ENCODE results near the gene GCSH.

The GCSH gene

GRCh38 chr16:81136390-81137335 lies 40.5 kb upstream of the GCSH start:
- TF ChIP-seq, protein P1, sequence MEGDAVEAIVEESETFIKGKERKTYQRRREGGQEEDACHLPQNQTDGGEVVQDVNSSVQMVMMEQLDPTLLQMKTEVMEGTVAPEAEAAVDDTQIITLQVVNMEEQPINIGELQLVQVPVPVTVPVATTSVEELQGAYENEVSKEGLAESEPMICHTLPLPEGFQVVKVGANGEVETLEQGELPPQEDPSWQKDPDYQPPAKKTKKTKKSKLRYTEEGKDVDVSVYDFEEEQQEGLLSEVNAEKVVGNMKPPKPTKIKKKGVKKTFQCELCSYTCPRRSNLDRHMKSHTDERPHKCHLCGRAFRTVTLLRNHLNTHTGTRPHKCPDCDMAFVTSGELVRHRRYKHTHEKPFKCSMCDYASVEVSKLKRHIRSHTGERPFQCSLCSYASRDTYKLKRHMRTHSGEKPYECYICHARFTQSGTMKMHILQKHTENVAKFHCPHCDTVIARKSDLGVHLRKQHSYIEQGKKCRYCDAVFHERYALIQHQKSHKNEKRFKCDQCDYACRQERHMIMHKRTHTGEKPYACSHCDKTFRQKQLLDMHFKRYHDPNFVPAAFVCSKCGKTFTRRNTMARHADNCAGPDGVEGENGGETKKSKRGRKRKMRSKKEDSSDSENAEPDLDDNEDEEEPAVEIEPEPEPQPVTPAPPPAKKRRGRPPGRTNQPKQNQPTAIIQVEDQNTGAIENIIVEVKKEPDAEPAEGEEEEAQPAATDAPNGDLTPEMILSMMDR (IDR thresholded peaks at IDR 0.05) = no peak

DNA sequence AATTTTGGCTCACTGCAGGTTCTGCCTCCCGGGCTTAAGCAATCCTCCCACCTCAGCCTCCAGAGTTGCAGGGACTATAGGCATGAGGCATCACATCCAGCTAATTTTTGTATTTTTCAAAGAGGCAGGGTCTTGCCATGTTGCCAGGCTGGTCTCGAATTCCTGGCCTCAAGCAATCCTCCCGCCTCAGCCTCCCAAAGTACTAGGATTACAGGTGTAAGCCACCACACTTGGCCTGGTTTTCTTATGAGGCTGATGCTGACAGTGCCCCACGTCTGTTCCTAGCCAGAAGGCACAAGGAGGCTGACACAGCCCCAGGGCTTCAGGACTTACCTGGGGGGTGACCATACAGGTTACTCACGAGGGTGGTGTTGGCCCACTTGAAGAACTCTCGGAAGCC lies 33.9 kb upstream of the GCSH start:
- TF ChIP-seq, protein P1 (IDR thresholded peaks at IDR 0.05) = no peak

- TF ChIP-seq, protein P1 (IDR thresholded peaks at IDR 0.05) = no peak
Observed at GRCh38 chr16:81128726-81129524, 32.7 kb upstream of the GCSH start.

DNA sequence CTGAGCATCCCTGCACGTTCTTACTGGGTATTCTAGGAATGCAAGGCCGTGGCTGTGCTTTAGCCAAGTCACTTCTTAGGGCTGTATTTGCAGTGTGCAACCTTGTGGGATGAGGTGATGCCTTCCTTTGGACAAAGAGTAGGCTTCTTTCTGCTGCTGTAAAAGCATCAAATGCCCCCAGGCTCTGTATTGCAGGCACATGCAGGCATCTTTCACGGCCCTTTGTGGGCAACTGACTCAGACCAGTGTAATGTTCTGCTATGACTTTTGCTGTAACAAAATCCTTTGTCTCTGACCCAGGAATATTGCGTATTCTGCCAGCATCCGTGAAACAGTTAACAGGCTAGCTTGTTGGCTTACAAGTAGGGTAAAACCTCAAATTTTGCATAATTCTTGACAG lies 30.9 kb upstream of the GCSH start:
- TF ChIP-seq, protein P1 (IDR thresholded peaks at IDR 0.05) = no peak

GRCh38 chr16:81123092-81123852 lies 27.1 kb upstream of the GCSH start:
- TF ChIP-seq, protein P1 (IDR thresholded peaks at IDR 0.05) = no peak

- TF ChIP-seq, protein P1 (IDR thresholded peaks at IDR 0.05) = no peak
Observed at GRCh38 chr16:81121474-81121990, 25.3 kb upstream of the GCSH start.

- TF ChIP-seq, protein P1 (IDR thresholded peaks at IDR 0.05) = no peak
Observed at GRCh38 chr16:81117436-81117835, 21.2 kb upstream of the GCSH start.
